GM12878 (cell line): ENCODE data around the gene PSME3IP1. TPM values are rescaled to one million over a fixed set of nuclear protein-coding genes. Genes with fewer than 3 reads are reported as not detected.
"Not testable (repeated sequence)": the region's sequence is repeated elsewhere in the genome, so short reads cannot be mapped to it uniquely, and the experiment has no call there.

Experiments used
- ATAC-seq: fragments of 200-7000 bp; cut with Tn5 transposase; 3 replicates; pipeline ENCODE4 v1.9.1; 2020; ENCODE audit warnings: mild to moderate bottlenecking, moderate library complexity
- BruUV-seq: library from RNA; stranded (reverse); fragments of 400-500 nt; replicated peaks from 2 replicates; lab custom pipeline; 2021; lab: Mats Ljungman, UMichigan
- CTCF ChIA-PET: fragments of 300-600 bp; sonication (Branson Sonifier 250); formaldehyde crosslinking; extraction: SDS; loops from one replicate; lab custom pipeline; 2021; ENCODE audit warnings: inconsistent platforms; lab: Yijun Ruan, JAX
- POLR2A ChIA-PET: fragments of 350-600 bp; formaldehyde crosslinking; extraction: SDS; loops from one replicate; lab custom pipeline; 2021; ENCODE audit warnings: inconsistent platforms; lab: Charles Lee
- RAD21 ChIA-PET: fragments of 300-600 bp; sonication (Branson Sonifier 250); formaldehyde crosslinking; loops from one replicate; lab custom pipeline; 2023; ENCODE audit warnings: antibody characterized with exemption; ENCODE audit not compliant: unreplicated experiment; lab: Charles Lee
- SMC1A ChIA-PET: fragments of 300-600 bp; sonication (Branson Sonifier 250); formaldehyde crosslinking; loops from one replicate; lab custom pipeline; 2023; ENCODE audit not compliant: unreplicated experiment, uncharacterized antibody; lab: Charles Lee
- DNase-seq: peaks from one replicate; pipeline ENCODE4 v3.0.0-alpha.2; 2011; ENCODE audit warnings: low read depth, low spot score
- FAIRE-seq: peaks from 3 replicates; lab custom pipeline; 2011; peaks lifted over from hg19 to GRCh38; lab: Jason Lieb, UNC
- H2AFZ ChIP-seq: 2 replicates; pipeline ENCODE4 v1.6.0; 2011; ENCODE audit warnings: low read depth, low read length, control low read depth; ENCODE audit not compliant: control insufficient read depth
- H3K27ac ChIP-seq: 2 replicates; pipeline ENCODE4 v1.5.1; 2011; ENCODE audit warnings: control low read depth; ENCODE audit not compliant: control insufficient read depth, insufficient read depth
- H3K27me3 ChIP-seq, 2 experiments: replicated peaks in 1 of 2; 2 replicates each; pipeline versions ENCODE4 v1.6.0 to v1.6.1; 2011; ENCODE audit warnings: low read length in 1 of 2; ENCODE audit not compliant: control insufficient read depth in 2 of 2, insufficient read depth in 2 of 2
- H3K36me3 ChIP-seq, 2 experiments: 2 replicates each; pipeline ENCODE4 v1.5.1; 2011; ENCODE audit warnings: low read length in 1 of 2; ENCODE audit not compliant: control insufficient read depth in 2 of 2, insufficient read depth in 2 of 2
- H3K4me1 ChIP-seq: 2 replicates; pipeline ENCODE4 v1.6.1; 2011; ENCODE audit warnings: mild to moderate bottlenecking, low read length, moderate library complexity, mixed read lengths; ENCODE audit not compliant: control insufficient read depth, insufficient read depth
- H3K4me2 ChIP-seq: 2 replicates; pipeline ENCODE4 v1.6.0; 2011; ENCODE audit warnings: control low read depth; ENCODE audit not compliant: control insufficient read depth, insufficient read depth
- H3K4me3 ChIP-seq: fragments of 200-600 bp; sonication (generic); 2 replicates; pipeline ENCODE4 v1.5.1; 2016
- H3K79me2 ChIP-seq: 2 replicates; pipeline ENCODE4 v1.6.0; 2011; ENCODE audit warnings: low read length; ENCODE audit not compliant: control insufficient read depth, insufficient read depth
- H3K9ac ChIP-seq: 2 replicates; pipeline ENCODE4 v1.8.0; 2011; ENCODE audit warnings: low read length, control low read depth, mixed read lengths; ENCODE audit not compliant: control insufficient read depth, insufficient read depth
- H3K9me3 ChIP-seq: replicated peaks from 3 replicates; pipeline ENCODE4 v1.5.1; 2011; ENCODE audit warnings: mild to moderate bottlenecking, low read length; ENCODE audit not compliant: control insufficient read depth, insufficient read depth
- H4K20me1 ChIP-seq: 2 replicates; pipeline ENCODE4 v1.6.0; 2011; ENCODE audit not compliant: control insufficient read depth, insufficient read depth
- CHD2 ChIP-seq: IDR thresholded peaks from 2 replicates; pipeline ENCODE4 v1.6.1; 2011; ENCODE audit warnings: low read depth, low read length, improper control_type of control experiment, borderline replicate concordance
- IKZF2 ChIP-seq, 2 experiments: fragments of 450-650 bp; IDR thresholded peaks; 2 replicates each; pipeline ENCODE4 v1.6.1; 2017; ENCODE audit warnings: mild to moderate bottlenecking in 2 of 2, moderate library complexity in 2 of 2
- NFYB ChIP-seq: IDR thresholded peaks from 2 replicates; pipeline ENCODE4 v1.6.1; 2011; ENCODE audit warnings: low read depth, mild to moderate bottlenecking, low read length, improper control_type of control experiment, moderate library complexity; ENCODE audit not compliant: insufficient read depth
- RAD21 ChIP-seq: IDR thresholded peaks from 2 replicates; pipeline ENCODE4 v1.6.1; 2011; ENCODE audit warnings: mild to moderate bottlenecking, low read depth, low read length, moderate library complexity; ENCODE audit not compliant: insufficient read depth
- SMARCA5 ChIP-seq: fragments of 450-650 bp; IDR thresholded peaks from 2 replicates; pipeline ENCODE4 v1.6.1; 2017; ENCODE audit warnings: mild to moderate bottlenecking
- SMC3 ChIP-seq: IDR thresholded peaks from 2 replicates; pipeline ENCODE4 v1.6.1; 2011; ENCODE audit warnings: low read length, improper control_type of control experiment, borderline replicate concordance
- TCF12 ChIP-seq: IDR thresholded peaks from 2 replicates; pipeline ENCODE4 v1.6.1; 2011; ENCODE audit warnings: low read depth, mild to moderate bottlenecking, low read length
- ZZZ3 ChIP-seq: IDR thresholded peaks from 2 replicates; pipeline ENCODE4 v1.6.1; 2011; ENCODE audit warnings: low read depth; ENCODE audit not compliant: control insufficient read depth, insufficient read length
- WGBS: methylation state at CpG from one replicate; pipeline ENCODE4 v1.1.6; 2016; ENCODE audit warnings: low lambda C conversion rate; ENCODE audit not compliant: insufficient replicate concordance, insufficient coverage; ENCODE audit errors: missing lambda C conversion rate; 5-methylcytosine and 5-hydroxymethylcytosine counted together
- in situ Hi-C: fragments of 300-500 bp; cut with MboI; formaldehyde crosslinking; loops from 9 replicates; pipeline ENCODE4 v1.14.3; 2018; ENCODE audit warnings: mixed read lengths
- intact Hi-C: fragments of 100-400 bp; cut with micrococcal nuclease; formaldehyde crosslinking; loops from one replicate; pipeline ENCODE4 v1.14.2; 2022; ENCODE audit not compliant: unreplicated experiment
- polyA plus RNA-seq, 11 experiments: library from polyadenylated mRNA; depleted of rRNA in 4 of 11; unstranded in 6 of 11; stranded (reverse) in 5 of 11; fragments of >200 nt; fragmentation: Nextera tagmentation in 4 of 11; fragmentation: Illumina TruSeq in 1 of 11; extraction: Ambion mirVana in 4 of 11; extraction: Trizol in 1 of 11; gene quantifications; 1 replicate in 1 of 11; 2 replicates in 10 of 11; pipeline versions ENCODE4 v1.2.1 to v1.2.3, GENCODE V29; 2011 to 2016; ENCODE audit warnings: inconsistent platforms in 2 of 11, missing spikeins in 2 of 11, low read depth in 1 of 11
- total RNA-seq, 4 experiments: library from RNA; depleted of rRNA in 3 of 4; stranded (reverse); fragments of >200 nt in 3 of 4; fragmentation: Illumina TruSeq in 1 of 4; extraction: Trizol in 1 of 4; gene quantifications; 2 replicates each; pipeline versions ENCODE4 v1.2.1 to v1.2.3, GENCODE V29; 2013 to 2021
- TF ChIP-seq, protein P1 (sequence below): fragments of 450-650 bp; formaldehyde crosslinking; IDR thresholded peaks from 2 replicates; pipeline ENCODE4 v1.5.0; 2022; ENCODE audit warnings: mild to moderate bottlenecking, missing genetic modification characterization

Gene PSME3IP1
- total and polyA plus RNA-seq, 10 of the 15 experiments (the other 5 are each of a cell fraction or from before 2014, with no cell fraction given), result 67.9 to 174 (median 111) TPM

DNA sequence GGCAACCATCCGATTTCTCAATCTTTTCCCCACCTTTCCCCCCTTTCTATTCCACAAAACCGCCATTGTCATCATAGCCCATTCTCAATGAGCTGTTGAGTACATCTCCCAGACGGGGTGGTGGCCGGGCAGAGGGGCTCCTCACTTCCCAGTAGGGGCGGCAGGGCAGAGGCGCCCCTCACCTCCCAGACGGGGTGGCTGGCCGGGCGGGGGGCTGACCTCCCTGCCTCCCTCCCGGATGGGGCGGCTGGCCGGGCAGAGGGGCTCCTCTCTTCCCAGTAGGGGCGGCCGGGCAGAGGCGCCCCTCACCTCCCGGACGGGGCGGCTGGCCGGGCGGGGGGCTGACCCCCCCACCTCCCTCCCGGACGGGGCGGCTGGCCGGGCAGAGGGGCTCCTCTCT is 14.5 kb upstream of the PSME3IP1 start:
- intact Hi-C loops, SMC1A ChIA-PET, H3K4me3 ChIP-seq: not testable (repeated sequence)

DNA sequence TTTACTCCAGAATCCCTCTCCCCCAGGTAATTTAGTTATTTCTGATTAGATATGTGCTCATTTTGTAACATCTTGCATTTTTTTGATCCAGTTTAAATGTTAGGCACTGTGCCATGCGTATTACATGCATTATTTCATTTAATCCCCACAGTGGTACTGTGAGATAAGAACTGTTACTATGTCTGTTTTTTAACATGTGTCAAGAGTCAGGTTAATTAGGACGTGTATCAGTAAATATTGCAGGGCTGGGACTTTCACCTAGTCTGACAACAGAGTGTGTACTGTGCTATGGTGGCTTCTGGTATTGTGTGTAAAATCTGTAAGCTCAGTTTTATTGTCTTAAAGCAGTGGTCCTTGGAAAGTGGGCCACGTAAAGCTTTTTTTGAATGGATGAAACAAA is 10.9 kb upstream of the PSME3IP1 start:
- H3K4me2 ChIP-seq, result no peak overlapping the region
- no peaks in the 10 kb centered on the region for H3K27me3 ChIP-seq
- peaks cover 13% of the 10 kb centered on the region for H3K4me1 ChIP-seq
- intact Hi-C loops (no loop called here), in situ Hi-C loops (no loop called here)
- 93% methylated on average over 3 of the region's 3 CpGs for WGBS
- ChIA-PET SMC1A (interaction anchor here (0.6 to 1.6 kb wide), 7 partner anchors 9 to 106 kb away, joined by 3 to 5 read pairs (median 3); partner anchors contain the start of genes PSME3IP1 and RSPRY1), RAD21 (interaction anchor here (1.1 kb wide), 1 partner anchor 39 kb away, joined by 4 read pairs; no protein-coding TSS in a partner anchor), POLR2A (interaction anchor here (1.2 to 2.9 kb wide), 2 partner anchors 9 to 10 kb away, joined by 7 to 10 read pairs; partner anchors contain the start of genes PSME3IP1 and RSPRY1), CTCF (interaction anchor here (1.4 to 1.8 kb wide), 2 partner anchors 9 to 25 kb away, joined by 3 to 4 read pairs; no protein-coding TSS in a partner anchor)
- no peak overlapping the region for H2AFZ ChIP-seq
- H3K79me2 ChIP-seq, result peaks cover 49% of the 10 kb centered on the region
- ATAC-seq, result peak; percentile 55
- DNase-seq, result no peak
- H3K4me3 ChIP-seq, result no peak overlapping the region
- H3K27ac ChIP-seq, result no peak overlapping the region
- H3K9ac ChIP-seq, result no peak overlapping the region
- no TSS peak for BruUV-seq
- no peaks in the 10 kb centered on the region for H4K20me1 ChIP-seq
- H3K9me3 ChIP-seq, result no peaks in the 10 kb centered on the region
- no peak for FAIRE-seq
- TF ChIP-seq CHD2 (no peak), NFYB (no peak), SMC3 (no peak), TCF12 (no peak), ZZZ3 (no peak), RAD21 (no peak), IKZF2 (IDR thresholded peaks at IDR 0.05) (no peak), SMARCA5 (no peak)
- TF ChIP-seq, protein P1, sequence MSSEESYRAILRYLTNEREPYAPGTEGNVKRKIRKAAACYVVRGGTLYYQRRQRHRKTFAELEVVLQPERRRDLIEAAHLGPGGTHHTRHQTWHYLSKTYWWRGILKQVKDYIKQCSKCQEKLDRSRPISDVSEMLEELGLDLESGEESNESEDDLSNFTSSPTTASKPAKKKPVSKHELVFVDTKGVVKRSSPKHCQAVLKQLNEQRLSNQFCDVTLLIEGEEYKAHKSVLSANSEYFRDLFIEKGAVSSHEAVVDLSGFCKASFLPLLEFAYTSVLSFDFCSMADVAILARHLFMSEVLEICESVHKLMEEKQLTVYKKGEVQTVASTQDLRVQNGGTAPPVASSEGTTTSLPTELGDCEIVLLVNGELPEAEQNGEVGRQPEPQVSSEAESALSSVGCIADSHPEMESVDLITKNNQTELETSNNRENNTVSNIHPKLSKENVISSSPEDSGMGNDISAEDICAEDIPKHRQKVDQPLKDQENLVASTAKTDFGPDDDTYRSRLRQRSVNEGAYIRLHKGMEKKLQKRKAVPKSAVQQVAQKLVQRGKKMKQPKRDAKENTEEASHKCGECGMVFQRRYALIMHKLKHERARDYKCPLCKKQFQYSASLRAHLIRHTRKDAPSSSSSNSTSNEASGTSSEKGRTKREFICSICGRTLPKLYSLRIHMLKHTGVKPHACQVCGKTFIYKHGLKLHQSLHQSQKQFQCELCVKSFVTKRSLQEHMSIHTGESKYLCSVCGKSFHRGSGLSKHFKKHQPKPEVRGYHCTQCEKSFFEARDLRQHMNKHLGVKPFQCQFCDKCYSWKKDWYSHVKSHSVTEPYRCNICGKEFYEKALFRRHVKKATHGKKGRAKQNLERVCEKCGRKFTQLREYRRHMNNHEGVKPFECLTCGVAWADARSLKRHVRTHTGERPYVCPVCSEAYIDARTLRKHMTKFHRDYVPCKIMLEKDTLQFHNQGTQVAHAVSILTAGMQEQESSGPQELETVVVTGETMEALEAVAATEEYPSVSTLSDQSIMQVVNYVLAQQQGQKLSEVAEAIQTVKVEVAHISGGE, result no peak
- 0 out of 4 replicates have a peak, but pooled peaks cover 0 to 3% of the 10 kb centered on the region in 2 experiments for H3K36me3 ChIP-seq

More for the DNA sequence above, 14.5 kb upstream of the PSME3IP1 start:
- H3K9ac ChIP-seq, DNase-seq, CTCF ChIA-PET, H2AFZ ChIP-seq, H3K9me3 ChIP-seq, H3K27ac ChIP-seq, H3K4me1 ChIP-seq, H4K20me1 ChIP-seq, H3K4me2 ChIP-seq, H3K27me3 ChIP-seq, BruUV-seq, ATAC-seq, H3K36me3 ChIP-seq, POLR2A ChIA-PET, FAIRE-seq, RAD21 ChIA-PET: not testable (repeated sequence)
- H3K79me2 ChIP-seq, result peaks cover 15% of the 10 kb centered on the region
- in situ Hi-C loops, result loop anchor here (25.0 kb wide), 1 partner anchor 1362 kb away; no protein-coding TSS in a partner anchor
- 99% methylated on average over 8 of the region's 24 CpGs for WGBS
